ENCODE data around the gene KAZN.

The KAZN gene

DNA sequence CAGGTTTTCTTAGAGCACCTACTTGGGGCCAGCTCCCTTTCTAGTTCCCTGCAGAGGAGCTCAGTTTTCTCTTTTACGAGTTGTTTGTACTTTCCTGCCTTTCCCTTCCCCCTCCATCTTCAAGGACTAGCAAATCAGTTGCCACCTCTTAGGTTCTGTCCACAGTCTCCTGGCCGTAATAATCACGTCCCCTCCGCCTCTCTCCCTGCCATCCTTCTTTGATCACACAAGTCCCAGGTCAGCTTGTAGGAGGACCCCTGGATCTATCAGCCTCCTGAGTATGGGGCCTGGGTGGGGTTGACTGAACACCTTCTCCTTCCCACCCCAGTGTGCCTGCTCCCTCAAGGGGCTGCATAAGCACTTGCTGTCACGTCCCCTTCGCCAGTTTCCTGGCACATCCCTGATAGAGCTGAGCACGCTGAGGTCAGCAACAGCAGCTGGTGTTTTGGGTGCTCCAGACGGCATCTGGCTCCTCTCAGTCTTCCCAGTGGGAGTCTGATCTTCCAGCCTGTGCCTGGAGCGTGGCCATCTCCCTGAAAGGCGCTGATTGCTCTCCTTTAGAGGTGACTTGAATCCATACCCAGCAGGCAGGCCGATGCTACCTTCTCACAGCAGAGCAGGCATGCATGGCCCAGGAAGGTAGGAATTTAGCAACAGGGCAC is 338.9 kb downstream of the KAZN start:
- H3K36me3 ChIP-seq (ENCODE audit: insufficient read depth, low read depth, low read length), result no peaks in the 10 kb centered on the region
- peaks cover 8% of the 10 kb centered on the region; the same call in 1 of the 2 replicates for H3K4me1 ChIP-seq (ENCODE audit: insufficient read depth, low read length)
- H3K9me3 ChIP-seq (ENCODE audit: insufficient read depth, low read depth, low read length), result no peaks in the 10 kb centered on the region
- no peak overlapping the region for H3K27ac ChIP-seq (ENCODE audit: low read length)
- no peaks in the 10 kb centered on the region for H3K27me3 ChIP-seq (ENCODE audit: insufficient read depth, low read length)
- H3K9ac ChIP-seq (ENCODE audit: low read depth, low read length), result no peak overlapping the region
- no peak overlapping the region for H3K4me3 ChIP-seq (ENCODE audit: low read length)

DNA sequence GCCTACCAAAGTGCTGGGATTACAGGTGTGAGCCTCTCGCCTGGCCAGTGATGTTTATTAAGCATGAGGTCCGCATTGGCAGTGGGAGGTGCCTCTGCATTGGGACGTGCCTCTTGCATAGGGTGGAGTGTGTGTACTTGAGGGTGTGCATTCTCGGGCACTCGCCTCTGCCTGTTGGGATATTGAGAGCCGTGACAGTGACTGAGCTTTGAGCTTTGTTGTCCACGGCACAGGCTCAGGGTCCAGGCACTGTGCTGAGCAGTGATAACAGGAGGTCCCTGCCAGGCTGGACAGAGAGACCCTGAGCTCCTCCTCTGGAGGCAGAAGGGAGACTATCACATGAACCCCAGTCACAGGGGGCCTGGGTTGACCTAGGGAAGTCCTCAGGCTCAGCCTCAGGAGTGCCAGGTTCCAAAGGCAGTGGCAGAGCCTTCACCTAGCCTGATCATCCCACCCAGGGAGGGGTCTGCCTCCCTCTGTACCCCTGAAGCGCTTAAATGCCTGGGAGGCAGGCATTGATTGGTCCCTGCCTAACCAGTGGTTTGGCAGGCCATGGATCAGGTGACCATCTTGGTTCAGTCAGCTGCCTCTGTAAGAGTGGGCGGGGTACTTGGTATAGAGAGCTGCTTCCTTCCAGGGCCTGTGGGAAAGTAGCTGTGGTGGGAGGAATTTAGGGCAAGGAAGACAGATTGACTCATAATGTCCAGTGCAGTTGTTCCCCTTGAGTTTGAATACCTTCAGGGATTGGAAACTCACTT is 341.2 kb downstream of the KAZN start:
- Histone ChIP-seq H3K9me3 (ENCODE audit: insufficient read depth, low read depth, low read length) (no peaks in the 10 kb centered on the region), H3K27ac (ENCODE audit: low read length) (no peak overlapping the region)

DNA sequence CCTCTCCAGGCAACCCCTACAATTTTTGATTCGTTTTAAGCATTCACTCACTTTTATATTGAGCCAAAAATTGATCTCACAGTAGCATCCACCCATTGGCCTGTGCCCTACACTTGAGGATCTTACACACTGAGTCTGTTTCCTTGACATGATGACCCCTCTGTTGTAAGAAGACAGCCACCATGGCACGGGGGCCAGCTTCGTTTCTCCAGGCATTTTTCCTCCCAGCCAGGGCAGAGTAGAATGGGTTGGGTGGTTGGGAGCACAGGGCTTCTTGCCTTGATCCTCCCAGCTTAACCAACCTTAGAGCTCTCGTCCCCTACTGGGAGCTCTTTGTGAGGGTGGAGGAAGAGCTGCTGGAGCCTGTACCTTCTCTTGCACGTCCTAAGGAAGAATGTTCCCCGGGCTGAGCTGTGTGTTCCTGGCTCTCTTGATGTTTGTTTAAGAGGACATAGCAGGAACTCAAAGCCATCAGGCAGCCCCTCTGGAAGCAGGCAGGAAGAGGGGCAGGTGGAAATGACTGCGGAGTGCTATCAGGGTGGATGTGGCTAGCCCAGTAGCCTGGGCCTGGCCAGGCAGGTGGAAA is 341.9 kb downstream of the KAZN start:
- no peak overlapping the region for H3K27ac ChIP-seq (ENCODE audit: low read length)
- peaks cover 12% of the 10 kb centered on the region; the same call in 1 of the 2 replicates for H3K4me1 ChIP-seq (ENCODE audit: insufficient read depth, low read length)
- no peaks in the 10 kb centered on the region for H3K27me3 ChIP-seq (ENCODE audit: insufficient read depth, low read length)
- H3K9ac ChIP-seq (ENCODE audit: low read depth, low read length), result no peak overlapping the region
- no peaks in the 10 kb centered on the region for H3K36me3 ChIP-seq (ENCODE audit: insufficient read depth, low read depth, low read length)
- H3K9me3 ChIP-seq (ENCODE audit: insufficient read depth, low read depth, low read length), result no peaks in the 10 kb centered on the region
- no peak overlapping the region for H3K4me3 ChIP-seq (ENCODE audit: low read length)

More for the DNA sequence above, 341.2 kb downstream of the KAZN start:
- H3K4me3 ChIP-seq (ENCODE audit: low read length), result no peak overlapping the region
- H3K27me3 ChIP-seq (ENCODE audit: insufficient read depth, low read length), result no peaks in the 10 kb centered on the region
- H3K9ac ChIP-seq (ENCODE audit: low read depth, low read length), result no peak overlapping the region
- H3K36me3 ChIP-seq (ENCODE audit: insufficient read depth, low read depth, low read length), result no peaks in the 10 kb centered on the region
- H3K4me1 ChIP-seq (ENCODE audit: insufficient read depth, low read length), result peaks cover 12% of the 10 kb centered on the region; the same call in 1 of the 2 replicates

DNA sequence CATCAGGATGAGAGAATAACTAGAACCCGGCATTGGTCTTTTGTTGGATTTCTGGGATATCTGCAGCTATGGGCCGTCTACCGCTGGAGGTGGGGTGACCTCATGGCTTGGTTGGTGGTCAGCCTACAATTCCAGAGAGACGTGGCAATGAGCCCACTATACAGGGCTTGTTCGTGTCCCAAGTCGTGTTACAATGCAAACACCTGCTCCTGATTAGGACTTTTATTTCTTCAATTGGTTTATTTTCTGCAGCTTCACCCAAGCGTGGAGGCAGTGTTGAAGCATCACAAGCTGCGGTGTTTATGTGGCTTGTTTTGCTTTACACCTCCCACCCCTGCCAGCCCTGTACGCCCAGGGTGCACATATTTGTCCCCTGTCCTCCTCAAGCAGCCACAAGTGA is 343.4 kb downstream of the KAZN start:
- Histone ChIP-seq H3K36me3 (ENCODE audit: insufficient read depth, low read depth, low read length) (no peaks in the 10 kb centered on the region), H3K4me3 (ENCODE audit: low read length) (no peak overlapping the region), H3K27ac (ENCODE audit: low read length) (no peak overlapping the region), H3K9me3 (ENCODE audit: insufficient read depth, low read depth, low read length) (no peaks in the 10 kb centered on the region), H3K9ac (ENCODE audit: low read depth, low read length) (no peak overlapping the region), H3K4me1 (ENCODE audit: insufficient read depth, low read length) (peaks cover 20% of the 10 kb centered on the region; the same call in 1 of the 2 replicates), H3K27me3 (ENCODE audit: insufficient read depth, low read length) (no peaks in the 10 kb centered on the region)

DNA sequence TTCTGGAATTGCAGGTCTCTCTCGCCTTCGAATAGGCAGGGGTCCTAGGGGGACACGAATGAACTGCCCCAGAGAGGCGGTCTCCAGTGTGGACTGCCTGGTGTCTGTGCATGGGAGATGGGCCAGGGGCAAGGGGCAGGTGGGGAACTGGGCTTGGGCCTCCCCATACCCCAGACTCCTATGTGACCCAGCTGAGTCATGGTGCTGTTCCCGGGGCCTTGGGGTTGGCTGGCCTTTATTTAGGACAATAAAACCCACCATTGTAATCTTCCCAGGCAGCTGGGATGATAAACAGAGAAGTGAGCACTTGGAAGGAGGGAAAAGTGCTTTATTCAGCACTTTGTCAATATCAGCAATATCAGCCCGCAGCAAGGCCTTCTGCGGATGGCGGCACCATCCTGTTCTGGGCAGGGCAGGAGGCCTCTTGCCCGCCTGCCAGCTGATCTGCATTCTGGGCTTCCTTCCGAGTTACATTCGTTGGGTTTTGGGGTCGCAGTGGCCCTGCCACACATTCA is 346.0 kb downstream of the KAZN start:
- H3K4me3 ChIP-seq (ENCODE audit: low read length), result no peak overlapping the region
- H3K36me3 ChIP-seq (ENCODE audit: insufficient read depth, low read depth, low read length), result no peaks in the 10 kb centered on the region
- peaks cover 19% of the 10 kb centered on the region; the same call in 1 of the 2 replicates for H3K4me1 ChIP-seq (ENCODE audit: insufficient read depth, low read length)
- no peaks in the 10 kb centered on the region for H3K9me3 ChIP-seq (ENCODE audit: insufficient read depth, low read depth, low read length)
- no peak overlapping the region for H3K9ac ChIP-seq (ENCODE audit: low read depth, low read length)
- H3K27ac ChIP-seq (ENCODE audit: low read length), result no peak overlapping the region
- H3K27me3 ChIP-seq (ENCODE audit: insufficient read depth, low read length), result no peaks in the 10 kb centered on the region

DNA sequence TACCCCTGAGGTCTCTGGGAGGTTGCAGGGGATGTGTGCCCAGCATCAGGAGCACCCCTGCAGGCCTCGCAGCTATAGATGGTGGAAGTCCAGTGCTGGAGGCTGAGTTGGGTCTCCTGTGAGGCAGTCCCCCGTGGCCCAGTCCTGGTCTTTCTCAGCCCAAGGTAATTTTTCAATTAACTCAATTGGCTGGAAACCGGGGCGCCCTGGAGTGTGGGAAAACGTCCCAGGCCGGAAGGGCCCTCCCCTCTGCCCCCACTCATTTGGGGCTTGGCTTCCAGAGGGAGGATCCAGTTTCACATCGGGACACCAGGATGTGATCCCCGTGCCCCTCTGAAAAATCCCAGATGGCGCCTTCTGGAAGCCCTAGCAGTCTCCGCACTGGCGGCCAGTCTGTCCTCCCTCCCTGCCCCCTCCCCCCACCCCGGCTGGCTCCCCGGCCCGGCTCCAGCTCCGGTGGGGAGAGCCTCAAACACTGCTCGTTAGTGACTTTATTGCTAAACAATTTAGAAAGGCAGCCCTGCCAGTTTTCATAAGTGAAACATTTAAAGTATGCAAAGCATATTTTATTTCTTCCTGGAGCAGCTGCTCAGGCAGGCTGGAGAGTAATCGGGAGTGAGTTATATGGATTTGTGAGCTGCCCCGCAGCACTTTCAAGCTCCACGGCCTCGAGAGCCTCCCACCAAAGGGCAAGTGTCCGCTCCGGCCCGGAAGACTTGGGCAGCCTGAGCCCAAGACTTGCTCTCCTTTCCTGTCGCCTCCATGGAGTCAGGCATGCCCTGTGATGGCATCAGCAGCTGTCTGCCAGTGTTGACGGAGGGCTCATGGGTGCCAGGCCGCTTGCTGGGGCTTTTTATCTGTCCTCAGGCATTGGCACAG is 346.9 kb downstream of the KAZN start:
- Histone ChIP-seq H3K4me1 (ENCODE audit: insufficient read depth, low read length) (peaks cover 23% of the 10 kb centered on the region; the same call in 1 of the 2 replicates), H3K36me3 (ENCODE audit: insufficient read depth, low read depth, low read length) (no peaks in the 10 kb centered on the region), H3K4me3 (ENCODE audit: low read length) (no peak overlapping the region), H3K9ac (ENCODE audit: low read depth, low read length) (no peak overlapping the region; the same call in 1 of the 2 replicates), H3K27ac (ENCODE audit: low read length) (no peak overlapping the region), H3K9me3 (ENCODE audit: insufficient read depth, low read depth, low read length) (no peaks in the 10 kb centered on the region), H3K27me3 (ENCODE audit: insufficient read depth, low read length) (no peaks in the 10 kb centered on the region)

DNA sequence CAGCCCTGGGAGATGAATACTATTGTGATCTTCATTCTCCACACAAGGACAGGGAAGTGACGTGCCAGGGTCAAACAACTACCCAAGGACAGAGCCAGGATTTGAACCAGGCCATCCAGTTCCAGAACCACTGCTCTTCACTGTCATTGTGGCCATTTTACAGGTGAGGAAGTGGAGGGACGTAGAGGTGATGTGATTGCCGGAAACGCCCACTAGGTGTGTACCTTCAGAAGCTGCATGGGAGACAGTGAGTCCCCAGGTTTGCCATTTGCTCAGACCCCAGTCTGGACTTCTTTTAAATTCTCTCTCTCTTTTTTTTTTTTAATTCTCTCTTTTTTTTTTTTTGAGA is 347.5 kb downstream of the KAZN start:
- Histone ChIP-seq H3K9me3 (ENCODE audit: insufficient read depth, low read depth, low read length) (no peaks in the 10 kb centered on the region), H3K36me3 (ENCODE audit: insufficient read depth, low read depth, low read length) (no peaks in the 10 kb centered on the region), H3K9ac (ENCODE audit: low read depth, low read length) (no peak overlapping the region; the same call in 1 of the 2 replicates), H3K4me1 (ENCODE audit: insufficient read depth, low read length) (peaks cover 24% of the 10 kb centered on the region; the same call in 1 of the 2 replicates), H3K4me3 (ENCODE audit: low read length) (no peak overlapping the region), H3K27me3 (ENCODE audit: insufficient read depth, low read length) (no peaks in the 10 kb centered on the region), H3K27ac (ENCODE audit: low read length) (no peak overlapping the region)

DNA sequence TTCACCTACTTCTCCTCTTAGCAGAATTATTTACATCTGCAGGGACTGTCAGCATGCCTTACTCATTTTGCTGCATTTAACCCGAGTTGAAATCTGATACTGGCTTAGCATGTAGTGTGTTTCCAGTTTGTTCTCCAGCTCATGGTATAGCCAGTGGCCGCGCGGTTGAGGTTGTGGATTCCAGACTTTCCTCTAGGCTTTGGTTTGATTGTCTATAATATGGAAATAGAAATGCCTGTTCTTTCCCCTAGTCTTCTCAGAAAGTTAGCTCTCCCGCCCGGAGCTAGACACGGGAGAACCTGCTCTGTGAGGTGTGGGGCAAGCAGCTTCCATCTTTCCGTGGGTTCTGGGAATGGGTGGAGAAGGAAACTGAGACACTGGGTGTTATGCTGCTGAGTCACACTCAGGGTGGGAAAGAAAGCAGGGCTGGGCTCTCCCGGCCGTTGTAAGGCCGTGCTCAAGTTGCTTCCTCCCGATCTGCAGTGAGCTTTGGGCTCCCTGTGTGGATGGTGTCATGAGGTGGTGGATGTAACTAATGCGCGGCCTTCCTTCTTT is 348.3 kb downstream of the KAZN start:
- H3K27ac ChIP-seq (ENCODE audit: low read length), result no peak overlapping the region
- H3K4me1 ChIP-seq (ENCODE audit: insufficient read depth, low read length), result peaks cover 24% of the 10 kb centered on the region; the same call in 1 of the 2 replicates
- H3K9me3 ChIP-seq (ENCODE audit: insufficient read depth, low read depth, low read length), result no peaks in the 10 kb centered on the region
- no peaks in the 10 kb centered on the region for H3K27me3 ChIP-seq (ENCODE audit: insufficient read depth, low read length)
- H3K4me3 ChIP-seq (ENCODE audit: low read length), result no peak overlapping the region
- no peaks in the 10 kb centered on the region for H3K36me3 ChIP-seq (ENCODE audit: insufficient read depth, low read depth, low read length)
- no peak overlapping the region for H3K9ac ChIP-seq (ENCODE audit: low read depth, low read length)

DNA sequence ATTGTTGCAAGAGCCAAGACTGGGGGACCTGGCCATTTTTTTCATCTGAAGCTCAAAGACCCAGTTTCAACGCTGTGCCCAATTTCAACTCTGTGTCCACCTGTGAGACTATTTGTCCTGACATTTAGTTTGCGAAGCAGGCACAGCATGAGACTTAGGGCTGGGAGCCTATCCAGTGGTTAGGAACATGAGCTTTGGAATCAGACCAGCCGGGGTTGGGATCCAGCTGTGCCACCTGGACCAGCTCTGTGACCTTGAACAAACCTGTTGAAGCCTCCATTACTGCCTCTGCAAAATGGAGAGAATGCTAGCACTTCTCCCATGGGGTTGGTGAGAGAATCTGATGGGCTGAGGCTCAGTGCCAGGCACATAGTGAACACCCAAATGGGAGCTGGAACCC is 348.9 kb downstream of the KAZN start:
- Histone ChIP-seq H3K9ac (ENCODE audit: low read depth, low read length) (no peak overlapping the region), H3K27me3 (ENCODE audit: insufficient read depth, low read length) (no peaks in the 10 kb centered on the region), H3K4me3 (ENCODE audit: low read length) (no peak overlapping the region), H3K9me3 (ENCODE audit: insufficient read depth, low read depth, low read length) (no peaks in the 10 kb centered on the region), H3K36me3 (ENCODE audit: insufficient read depth, low read depth, low read length) (no peaks in the 10 kb centered on the region), H3K27ac (ENCODE audit: low read length) (no peak overlapping the region), H3K4me1 (ENCODE audit: insufficient read depth, low read length) (peaks cover 24% of the 10 kb centered on the region; the same call in 1 of the 2 replicates)

DNA sequence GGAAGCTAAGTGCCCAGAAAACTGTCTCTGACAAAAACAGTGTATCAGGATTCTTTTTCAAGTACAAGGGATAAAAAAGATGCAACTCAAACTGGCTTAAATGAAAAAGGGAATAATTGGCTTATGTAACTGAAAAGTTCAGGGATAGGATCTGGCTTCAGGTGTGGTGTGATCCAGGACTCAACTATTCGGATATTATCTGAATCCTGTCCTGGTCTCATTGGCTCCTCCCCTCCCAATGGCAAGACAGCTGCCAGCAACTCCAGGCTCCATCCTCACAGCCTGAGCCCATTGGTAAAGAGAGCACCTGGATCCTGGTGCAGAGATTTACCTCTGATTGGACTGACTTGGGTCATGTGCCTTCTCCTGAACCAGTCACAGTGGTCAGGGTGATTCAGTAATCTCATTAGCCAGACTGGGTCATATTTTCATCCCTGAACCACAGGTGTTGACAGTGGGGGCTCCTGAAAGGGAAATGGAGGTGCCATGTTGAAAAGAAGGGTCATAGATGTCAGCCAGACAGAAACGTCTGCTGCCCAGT is 349.7 kb downstream of the KAZN start:
- Histone ChIP-seq H3K4me3 (ENCODE audit: low read length) (no peak overlapping the region), H3K27me3 (ENCODE audit: insufficient read depth, low read length) (no peaks in the 10 kb centered on the region), H3K9ac (ENCODE audit: low read depth, low read length) (no peak overlapping the region), H3K9me3 (ENCODE audit: insufficient read depth, low read depth, low read length) (no peaks in the 10 kb centered on the region), H3K4me1 (ENCODE audit: insufficient read depth, low read length) (peaks cover 20% of the 10 kb centered on the region; the same call in 1 of the 2 replicates), H3K27ac (ENCODE audit: low read length) (no peak overlapping the region), H3K36me3 (ENCODE audit: insufficient read depth, low read depth, low read length) (no peaks in the 10 kb centered on the region)
